Stimulated activated CD4-positive, alpha-beta T cell treated with anti-CD3 and anti-CD28 coated beads, Interleukin-4, amount 100 ng/mL, for 48 hours (primary cell): ENCODE results near the gene ADH5.
"Not testable (repeated sequence)": the region's sequence is repeated elsewhere in the genome, so short reads cannot be mapped to it uniquely, and the experiment has no call there.

ENCODE experiments used
- DNase-seq, 2 donors: peaks; one replicate each; pipeline ENCODE4 v3.0.0-alpha.2; 2020; ENCODE audit warnings: low read depth in 2 of 2

The ADH5 gene

GRCh38 chr4:99088481-99089365 is at the start of gene ADH5:
Gene ADH5 (minus strand): TSS chr4:99088788. CDS start chr4:99088700, 88 bp downstream.
- DNase-seq, result peak; percentile 85 to 92

GRCh38 chr4:99136329-99136728 is 47.7 kb upstream of the ADH5 start:
- DNase-seq, result no peak

DNA sequence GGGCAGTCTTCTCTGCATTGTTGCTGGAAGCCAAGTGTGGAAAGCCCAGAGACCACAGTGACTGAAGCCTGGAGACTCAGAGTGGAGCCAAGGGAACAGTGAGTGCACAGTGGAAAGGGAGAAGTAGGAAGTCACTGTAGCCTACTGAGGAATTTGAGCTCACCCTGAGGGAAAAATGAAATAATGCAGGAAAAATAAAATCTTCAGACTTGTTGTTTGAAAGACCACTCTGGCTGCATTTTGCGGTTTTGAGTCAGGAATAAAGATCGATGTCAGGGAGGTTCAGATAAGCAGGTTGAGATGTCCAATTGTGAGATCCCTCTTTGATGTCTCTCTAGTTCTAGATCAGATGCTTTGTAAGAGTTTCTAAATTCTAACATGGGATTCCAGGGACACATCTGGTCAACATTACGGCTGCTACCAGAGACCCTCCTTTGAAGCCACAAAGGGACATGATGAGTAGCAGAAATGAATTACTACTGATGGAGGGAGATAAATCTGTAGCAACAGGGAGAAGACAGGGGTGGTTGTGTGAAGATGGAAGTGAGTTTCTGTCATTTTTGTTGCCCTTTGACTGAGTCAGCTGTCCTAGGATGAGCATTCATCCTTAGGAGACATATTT is 47.1 kb upstream of the ADH5 start:
- DNase-seq, result no peak

DNA sequence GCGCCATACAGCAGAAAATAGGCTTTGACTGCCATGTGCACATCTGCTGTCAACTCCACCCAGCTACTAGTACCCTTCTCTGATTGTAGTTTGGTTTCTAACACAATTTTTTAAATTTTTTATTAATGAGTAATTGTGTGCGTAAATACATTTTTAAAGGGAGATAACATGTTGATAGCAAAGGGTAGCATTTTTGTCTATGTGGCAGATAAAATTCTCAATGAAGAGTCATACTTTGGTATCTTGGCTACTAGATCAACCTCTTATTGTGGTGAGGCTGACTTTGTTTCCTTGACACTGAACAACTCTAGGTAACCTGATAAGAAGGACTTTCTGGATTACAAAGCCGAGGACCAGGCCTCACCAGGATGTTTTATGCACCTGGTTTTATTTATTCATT is 46.0 kb upstream of the ADH5 start:
- DNase-seq, result no peak

DNA sequence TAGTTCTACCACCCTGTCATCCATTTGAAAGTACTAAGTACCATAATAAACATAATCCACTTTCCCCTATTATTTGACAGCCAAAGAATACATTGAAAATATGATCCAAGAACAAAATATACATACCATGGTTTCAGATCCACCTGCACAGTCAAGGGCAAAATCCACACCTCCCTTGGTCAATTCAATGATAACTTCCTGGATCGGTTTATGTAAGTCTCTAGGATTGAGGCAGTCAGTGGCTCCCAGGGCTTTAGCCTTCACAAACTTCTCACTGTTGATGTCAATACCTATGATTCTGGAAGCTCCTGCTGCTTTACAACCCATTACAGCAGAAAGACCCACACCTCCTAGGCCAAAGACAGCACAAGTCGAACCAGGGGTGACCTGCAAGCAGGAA is 42.8 kb upstream of the ADH5 start:
- no peak for DNase-seq

DNA sequence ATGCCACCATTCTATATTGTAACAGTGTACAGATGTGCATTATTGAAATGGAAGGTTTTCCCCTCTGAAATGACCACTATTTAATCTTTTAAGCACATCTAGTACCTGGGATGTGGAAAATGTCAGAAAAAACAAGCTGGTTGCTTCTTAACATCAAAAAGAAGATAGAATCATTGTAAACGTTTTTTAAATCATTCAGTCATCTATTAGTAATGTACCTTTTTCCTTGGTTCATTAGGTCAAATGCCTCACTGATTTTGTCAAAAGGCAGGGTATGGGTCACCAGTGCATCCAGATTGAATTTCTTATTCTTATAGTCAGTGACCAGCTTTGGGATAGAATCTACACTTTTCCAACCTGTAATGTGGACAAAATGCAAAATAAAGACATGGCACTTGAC is 37.8 kb upstream of the ADH5 start:
- DNase-seq, result no peak

DNA sequence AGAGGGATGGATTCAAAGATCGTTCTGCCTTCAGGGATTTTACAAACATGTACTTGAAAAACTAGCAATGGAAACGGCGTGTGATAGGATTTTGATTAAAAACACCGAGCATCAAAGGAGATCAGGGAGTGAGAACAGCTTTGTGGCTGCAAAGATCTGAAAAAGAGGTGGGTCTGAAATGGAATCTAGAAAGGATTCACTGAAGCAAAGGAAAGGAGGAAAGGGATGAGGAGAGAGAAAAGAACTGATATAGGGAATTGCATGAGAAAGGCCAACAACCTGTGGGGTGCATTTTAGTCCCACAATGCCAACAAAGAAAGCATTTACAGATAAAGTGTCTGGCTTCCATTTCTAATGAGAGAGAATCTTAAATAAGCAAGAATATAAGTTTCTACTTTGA is 32.4 kb upstream of the ADH5 start:
- no peak for DNase-seq

- no peak for DNase-seq
These were observed 31.9 kb upstream of the ADH5 start for GRCh38 chr4:99120501-99120900.

DNA sequence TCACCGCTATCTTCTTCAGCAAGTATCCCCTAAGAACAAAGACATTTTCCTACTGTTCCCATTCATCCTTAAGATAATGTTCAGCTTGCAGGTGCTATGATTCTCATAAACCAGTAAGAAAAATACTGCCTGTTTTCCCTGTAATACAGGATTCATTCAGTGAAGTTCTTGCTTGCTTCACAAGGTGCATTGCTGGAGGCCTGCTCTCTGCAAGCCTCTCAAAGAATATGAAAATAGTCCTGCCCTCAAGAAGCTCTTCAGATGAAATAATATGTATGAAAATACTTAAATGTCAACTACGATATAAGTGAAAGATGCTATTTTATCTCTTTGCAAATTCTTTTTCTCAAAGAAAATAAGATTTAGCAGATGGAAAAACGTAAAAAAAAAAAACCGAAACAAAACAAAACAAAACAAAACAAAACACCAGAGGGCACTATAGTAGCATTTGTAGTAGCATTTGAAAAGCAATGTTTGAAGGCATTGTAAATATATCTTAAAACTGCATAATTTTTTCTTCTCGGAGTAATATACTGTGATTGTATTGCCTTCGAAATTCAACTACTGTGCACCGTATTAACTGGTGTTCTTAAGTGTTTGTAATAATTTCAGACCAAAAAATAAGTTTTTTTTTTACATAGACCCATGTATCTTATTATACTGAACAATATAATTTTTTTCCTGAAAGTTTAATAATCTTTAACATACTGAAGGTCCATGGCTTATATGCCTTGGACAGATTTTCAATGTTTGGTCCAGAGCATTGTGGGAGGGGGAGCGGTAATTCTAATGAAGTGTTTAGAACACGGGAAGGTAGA is 29.5 kb upstream of the ADH5 start:
- no peak for DNase-seq

- DNase-seq, result not testable (repeated sequence)
These were observed 28.7 kb upstream of the ADH5 start for GRCh38 chr4:99117122-99117841.

DNA sequence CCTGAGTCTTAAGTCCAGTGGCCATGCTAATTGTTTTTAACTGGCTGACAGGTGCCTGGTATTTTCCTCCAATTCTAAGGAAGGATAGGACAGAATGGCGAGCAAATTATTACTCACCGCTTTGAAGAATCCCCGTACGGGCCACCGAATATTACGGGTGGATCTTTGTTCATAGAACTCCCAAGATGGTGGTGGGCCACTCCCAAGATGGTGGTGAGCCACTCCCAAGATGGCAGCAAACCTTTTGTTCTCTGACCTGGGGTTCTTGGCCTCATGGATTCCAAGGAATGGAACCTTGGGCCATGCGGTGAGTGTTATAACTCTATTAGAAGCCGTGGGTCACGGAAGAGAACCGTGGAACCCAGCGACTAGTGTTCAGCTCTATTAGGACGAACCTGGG is 20.7 kb upstream of the ADH5 start:
- DNase-seq, result not testable (repeated sequence)

- no peak for DNase-seq
These were observed 15.6 kb upstream of the ADH5 start for GRCh38 chr4:99104153-99104552.

- no peak for DNase-seq
These were observed 14.6 kb upstream of the ADH5 start for GRCh38 chr4:99103166-99103565.

- no peak for DNase-seq
These were observed 14.0 kb upstream of the ADH5 start for GRCh38 chr4:99102634-99103033.

GRCh38 chr4:99100876-99101275 is 12.3 kb upstream of the ADH5 start:
- no peak for DNase-seq

GRCh38 chr4:99099814-99100213 is 11.2 kb upstream of the ADH5 start:
- DNase-seq, result not testable (repeated sequence)

- no peak for DNase-seq
These were observed 10.7 kb upstream of the ADH5 start for GRCh38 chr4:99099311-99099710.

- DNase-seq, result not testable (repeated sequence)
These were observed 3.3 kb upstream of the ADH5 start for GRCh38 chr4:99091841-99092240.

- no peak for DNase-seq
These were observed 2.6 kb upstream of the ADH5 start for GRCh38 chr4:99091216-99091575.

DNA sequence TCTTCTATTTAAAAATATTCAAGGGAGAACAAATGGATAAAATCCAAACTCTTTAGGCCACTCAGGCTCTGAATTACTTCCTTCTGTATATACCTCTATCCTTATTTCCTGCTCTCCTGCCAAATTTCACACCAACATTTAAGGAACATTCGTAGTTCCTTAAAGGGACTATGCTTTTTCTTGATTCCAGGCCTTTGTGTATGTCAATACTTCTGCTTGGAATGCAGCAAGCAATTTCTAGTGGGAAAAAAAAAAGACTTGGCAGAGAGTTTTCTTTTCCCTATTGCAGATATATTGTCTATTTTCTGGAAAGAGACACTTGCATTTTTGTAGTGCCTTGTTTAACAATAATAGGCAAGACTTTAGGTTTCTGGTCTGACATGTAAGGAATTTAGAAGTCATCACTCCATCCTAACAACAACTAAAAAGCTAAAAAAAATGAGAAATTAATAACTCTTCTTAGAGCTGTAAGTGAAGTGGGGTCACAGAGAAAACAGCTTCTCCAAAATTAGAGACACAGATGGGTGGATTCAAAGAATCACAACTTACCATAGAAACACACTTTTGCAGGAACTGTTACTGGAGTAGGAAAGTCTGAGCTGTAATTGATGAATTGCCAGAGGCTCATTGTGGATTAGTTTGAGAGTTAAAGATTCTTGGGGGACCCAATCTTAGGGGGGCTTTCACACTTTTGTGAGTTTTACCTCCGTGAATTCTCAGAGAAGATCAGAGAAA is 2.1 kb upstream of the ADH5 start:
- no peak for DNase-seq

DNA sequence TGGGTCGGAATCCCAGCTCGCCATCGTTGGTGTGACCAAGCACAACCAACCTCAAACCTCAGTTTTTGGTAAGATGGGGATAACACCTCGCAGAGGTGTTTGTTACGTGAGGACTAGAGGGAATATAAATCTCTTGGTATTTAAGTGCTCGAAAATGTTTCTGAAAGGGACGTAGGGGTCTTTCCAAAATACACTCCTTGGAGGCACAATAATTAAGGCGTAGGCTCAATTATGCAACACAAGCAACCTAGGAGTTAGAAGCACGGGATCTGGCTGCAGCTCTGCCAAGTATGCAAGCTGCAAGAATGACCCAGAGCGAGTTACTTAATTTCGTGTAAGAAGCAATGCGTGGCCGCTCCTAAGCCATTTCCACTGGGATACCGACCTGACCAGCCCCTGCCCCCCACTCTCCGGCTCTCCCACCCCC is 552 bp downstream of the ADH5 start:
- no peak for DNase-seq
